ENCODE data around the gene ILDR2. TPM values are rescaled to one million over a fixed set of nuclear protein-coding genes. Genes with fewer than 3 reads are reported as not detected.

The ILDR2 gene
- total and polyA plus RNA-seq, 4 donors = 0.42 to 0.66 TPM; not detected in 2

DNA sequence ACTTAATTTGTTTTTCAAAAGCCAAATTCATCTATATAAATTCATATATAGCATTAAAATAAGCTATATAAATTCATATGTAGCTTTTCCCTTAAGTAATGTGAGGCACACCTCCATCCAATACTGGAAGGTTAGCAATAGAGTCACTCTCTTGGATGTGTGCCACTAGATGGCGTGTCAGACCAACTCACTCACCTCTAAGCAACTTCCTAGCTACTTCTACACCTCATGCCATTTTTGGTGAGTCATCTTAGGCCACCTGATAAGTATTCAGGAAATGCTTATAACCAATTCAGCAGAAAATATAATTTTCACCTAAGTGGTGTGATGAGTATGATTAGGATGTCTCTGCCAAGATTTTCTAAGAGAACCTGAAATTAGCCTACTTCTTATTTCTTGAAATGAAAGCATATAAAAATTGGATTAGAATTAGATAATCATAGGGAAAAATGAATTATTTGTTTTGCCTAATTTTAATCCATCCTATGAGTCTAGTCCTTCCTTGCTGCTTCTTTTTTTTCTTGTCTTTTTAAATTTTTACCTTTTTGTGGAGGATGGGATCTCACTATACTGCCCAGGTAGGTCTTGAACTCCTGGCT is 64.8 kb downstream of the ILDR2 start:
- DNase-seq = peak in 1 of 2 donors; percentile 62
- no peaks in the 10 kb centered on the region for H3K9me3 ChIP-seq (ENCODE audit: control insufficient read depth, low read length)
- H3K4me3 ChIP-seq (ENCODE audit: low read length in 2 of 2) = no peak overlapping the region
- ATAC-seq (ENCODE audit: low FRiP score) = peak; percentile 68
- no peaks in the 10 kb centered on the region for H3K36me3 ChIP-seq (ENCODE audit: control insufficient read depth in 1 of 2, insufficient read depth in 2 of 2, low read length in 1 of 2)
- H3K4me1 ChIP-seq (ENCODE audit: control insufficient read depth in 1 of 2, insufficient read depth in 2 of 2, low read length in 2 of 2) = no peaks in the 10 kb centered on the region
- no peaks in the 10 kb centered on the region for H3K27me3 ChIP-seq (ENCODE audit: control insufficient read depth in 1 of 2, insufficient read depth in 2 of 2, low read length in 1 of 2)
- WGBS, 2 donors = 0 to 4% methylated on average over 1 of the region's 1 CpG
- intact Hi-C loops (cut with DNase I) = loop anchor here in 1 of 2 donors (5.0 kb wide), 1 partner anchor 147 kb away; no protein-coding TSS in a partner anchor
- H3K27ac ChIP-seq (ENCODE audit: low read depth in 1 of 2, low read length in 2 of 2) = no peak overlapping the region

DNA sequence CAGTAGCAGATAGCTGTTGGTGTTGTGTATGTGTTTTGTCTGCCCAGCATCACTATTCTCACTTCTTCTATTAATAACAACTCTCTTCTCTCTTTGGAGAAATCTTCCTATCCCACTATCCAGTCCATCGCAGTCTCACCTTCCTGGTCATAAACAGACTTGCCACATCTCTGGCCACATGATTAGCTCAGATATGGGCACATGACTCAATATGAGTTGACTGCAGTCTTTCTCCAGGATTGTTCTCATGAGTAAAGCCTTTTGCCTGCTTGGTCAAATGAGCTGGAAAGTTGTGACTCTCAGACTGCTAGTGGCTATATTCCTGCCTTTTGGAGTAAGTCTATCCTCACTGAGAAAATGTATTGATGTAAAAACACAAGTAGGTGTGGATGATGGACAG is 66.4 kb downstream of the ILDR2 start:
- Histone ChIP-seq H3K9me3 (ENCODE audit: control insufficient read depth, low read length) (no peaks in the 10 kb centered on the region), H3K27me3 (ENCODE audit: control insufficient read depth in 1 of 2, insufficient read depth in 2 of 2, low read length in 1 of 2) (no peaks in the 10 kb centered on the region), H3K4me1 (ENCODE audit: control insufficient read depth in 1 of 2, insufficient read depth in 2 of 2, low read length in 2 of 2) (no peaks in the 10 kb centered on the region), H3K27ac (ENCODE audit: low read depth in 1 of 2, low read length in 2 of 2) (no peak overlapping the region), H3K36me3 (ENCODE audit: control insufficient read depth in 1 of 2, insufficient read depth in 2 of 2, low read length in 1 of 2) (no peaks in the 10 kb centered on the region), H3K4me3 (ENCODE audit: low read length in 2 of 2) (no peak overlapping the region)
- ATAC-seq (ENCODE audit: low FRiP score) = no peak
- DNase-seq = no peak
- WGBS, 2 donors = 93 to 96% methylated on average over 1 of the region's 1 CpG
- intact Hi-C loops (cut with DNase I) = loop anchor here (5.0 kb wide), 2 partner anchors 133 to 148 kb away; no protein-coding TSS in a partner anchor

DNA sequence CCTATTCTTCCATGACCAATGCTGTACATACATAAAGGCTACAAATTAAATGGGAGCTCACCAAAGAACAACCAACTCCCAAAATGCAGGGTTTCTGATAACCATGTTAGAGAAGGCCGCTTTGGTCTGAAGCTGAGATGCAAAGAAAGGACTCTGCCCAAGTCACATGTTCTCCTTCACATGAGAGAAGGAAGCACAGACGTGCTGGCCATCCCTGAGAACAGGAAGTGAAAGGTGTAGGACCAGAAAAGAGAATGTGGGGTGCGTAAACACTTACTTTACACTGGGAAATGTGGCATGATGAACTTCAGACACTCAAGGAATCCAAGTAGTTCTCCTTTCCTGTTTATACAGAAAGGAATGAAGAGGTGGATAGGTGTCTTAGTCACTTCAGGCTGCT is 67.6 kb downstream of the ILDR2 start:
- ATAC-seq (ENCODE audit: low FRiP score) (no peak), DNase-seq (no peak)
- Histone ChIP-seq H3K27me3 (ENCODE audit: control insufficient read depth in 1 of 2, insufficient read depth in 2 of 2, low read length in 1 of 2) (no peaks in the 10 kb centered on the region), H3K4me1 (ENCODE audit: control insufficient read depth in 1 of 2, insufficient read depth in 2 of 2, low read length in 2 of 2) (no peaks in the 10 kb centered on the region), H3K27ac (ENCODE audit: low read depth in 1 of 2, low read length in 2 of 2) (no peak overlapping the region), H3K36me3 (ENCODE audit: control insufficient read depth in 1 of 2, insufficient read depth in 2 of 2, low read length in 1 of 2) (no peaks in the 10 kb centered on the region), H3K4me3 (ENCODE audit: low read length in 2 of 2) (no peak overlapping the region), H3K9me3 (ENCODE audit: control insufficient read depth, low read length) (no peaks in the 10 kb centered on the region)
- intact Hi-C loops (cut with DNase I) = loop anchor here (5.0 kb wide), 2 partner anchors 135 to 150 kb away; no protein-coding TSS in a partner anchor
- 90 to 91% methylated on average over 3 of the region's 3 CpGs for WGBS, 2 donors

DNA sequence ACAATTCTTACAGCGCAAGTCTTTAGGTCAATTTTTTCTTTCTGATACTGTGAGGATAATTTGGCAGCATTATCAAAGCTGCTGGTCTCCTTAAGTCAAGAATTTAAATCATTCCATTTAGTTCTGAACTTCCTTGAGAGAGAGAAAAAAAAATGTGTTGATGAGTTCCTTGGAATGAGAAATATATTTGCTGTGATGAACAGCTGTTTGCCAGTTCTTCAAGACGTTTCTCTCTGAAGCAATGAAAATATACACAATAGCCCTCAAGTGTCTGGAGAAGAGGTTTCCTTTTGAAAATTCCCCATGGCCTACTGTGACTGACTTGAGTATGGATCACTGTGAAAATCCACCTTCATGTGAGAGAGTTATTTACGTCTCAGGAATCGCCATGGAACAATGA is 68.3 kb downstream of the ILDR2 start:
- no peaks in the 10 kb centered on the region for H3K36me3 ChIP-seq (ENCODE audit: control insufficient read depth in 1 of 2, insufficient read depth in 2 of 2, low read length in 1 of 2)
- intact Hi-C loops (cut with DNase I) = loop anchor here (5.0 kb wide), 2 partner anchors 135 to 150 kb away; no protein-coding TSS in a partner anchor
- DNase-seq (no peak), ATAC-seq (ENCODE audit: low FRiP score) (no peak)
- H3K27me3 ChIP-seq (ENCODE audit: control insufficient read depth in 1 of 2, insufficient read depth in 2 of 2, low read length in 1 of 2) = no peaks in the 10 kb centered on the region
- H3K9me3 ChIP-seq (ENCODE audit: control insufficient read depth, low read length) = no peaks in the 10 kb centered on the region
- no peaks in the 10 kb centered on the region for H3K4me1 ChIP-seq (ENCODE audit: control insufficient read depth in 1 of 2, insufficient read depth in 2 of 2, low read length in 2 of 2)
- H3K4me3 ChIP-seq (ENCODE audit: low read length in 2 of 2) = no peak overlapping the region
- H3K27ac ChIP-seq (ENCODE audit: low read depth in 1 of 2, low read length in 2 of 2) = no peak overlapping the region
- 80% methylated on average over 4 of the region's 4 CpGs for WGBS, 2 donors

DNA sequence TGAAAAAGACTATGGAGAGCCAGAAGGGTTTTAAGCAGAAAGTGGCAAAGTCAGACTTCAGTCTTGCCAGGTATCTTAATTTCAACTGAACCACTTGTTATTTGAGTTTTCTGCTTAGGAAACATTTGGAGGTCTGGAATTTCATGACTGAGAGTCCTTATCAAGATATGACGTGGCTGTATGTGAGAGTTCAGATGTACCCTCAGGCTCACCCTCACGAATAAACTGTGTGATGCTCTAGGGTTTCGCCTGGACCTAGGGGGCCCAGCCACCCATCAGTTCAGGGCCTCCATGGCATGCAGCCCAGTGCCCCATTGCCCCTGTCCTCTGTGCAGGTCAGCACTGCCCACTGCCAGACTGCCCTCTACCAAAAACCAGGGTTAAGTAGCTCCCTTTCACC is 68.7 kb downstream of the ILDR2 start:
- no peak overlapping the region for H3K27ac ChIP-seq (ENCODE audit: low read depth in 1 of 2, low read length in 2 of 2)
- H3K4me3 ChIP-seq (ENCODE audit: low read length in 2 of 2) = no peak overlapping the region
- no peaks in the 10 kb centered on the region for H3K36me3 ChIP-seq (ENCODE audit: control insufficient read depth in 1 of 2, insufficient read depth in 2 of 2, low read length in 1 of 2)
- WGBS, 2 donors = 65 to 74% methylated on average over 3 of the region's 3 CpGs
- H3K27me3 ChIP-seq (ENCODE audit: control insufficient read depth in 1 of 2, insufficient read depth in 2 of 2, low read length in 1 of 2) = no peaks in the 10 kb centered on the region
- intact Hi-C loops (cut with DNase I) = loop anchor here (5.0 kb wide), 2 partner anchors 136 to 151 kb away; no protein-coding TSS in a partner anchor
- no peak for DNase-seq
- no peaks in the 10 kb centered on the region for H3K4me1 ChIP-seq (ENCODE audit: control insufficient read depth in 1 of 2, insufficient read depth in 2 of 2, low read length in 2 of 2)
- no peak for ATAC-seq (ENCODE audit: low FRiP score)
- H3K9me3 ChIP-seq (ENCODE audit: control insufficient read depth, low read length) = no peaks in the 10 kb centered on the region

DNA sequence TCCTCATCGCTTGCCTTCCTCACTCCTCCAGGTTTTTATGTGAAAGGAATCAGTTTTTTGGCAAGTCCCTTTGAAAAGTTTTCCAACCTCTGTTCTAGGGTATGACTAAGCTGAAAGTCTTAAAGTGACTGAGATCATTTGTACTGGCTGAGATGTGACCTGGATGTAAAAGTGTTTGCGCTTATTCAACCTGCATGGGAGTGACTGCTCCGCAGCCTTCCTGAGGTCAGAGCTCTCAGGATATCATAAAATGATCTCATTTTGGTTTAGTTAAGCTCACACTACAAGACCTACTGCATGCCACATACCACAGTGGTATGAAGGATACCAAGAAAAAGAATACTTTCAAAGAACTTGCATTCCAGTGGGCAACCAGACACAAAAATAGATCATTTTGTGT is 69.4 kb downstream of the ILDR2 start:
- 4 to 11% methylated on average over 3 of the region's 3 CpGs for WGBS, 2 donors
- Histone ChIP-seq H3K27me3 (ENCODE audit: control insufficient read depth in 1 of 2, insufficient read depth in 2 of 2, low read length in 1 of 2) (no peaks in the 10 kb centered on the region), H3K4me3 (ENCODE audit: low read length in 2 of 2) (no peak overlapping the region), H3K9me3 (ENCODE audit: control insufficient read depth, low read length) (no peaks in the 10 kb centered on the region), H3K27ac (ENCODE audit: low read depth in 1 of 2, low read length in 2 of 2) (peak overlapping the region in 1 of 2 donors; percentile 73), H3K4me1 (ENCODE audit: control insufficient read depth in 1 of 2, insufficient read depth in 2 of 2, low read length in 2 of 2) (no peaks in the 10 kb centered on the region), H3K36me3 (ENCODE audit: control insufficient read depth in 1 of 2, insufficient read depth in 2 of 2, low read length in 1 of 2) (no peaks in the 10 kb centered on the region)
- intact Hi-C loops (cut with DNase I) = loop anchor here (5.0 kb wide), 2 partner anchors 136 to 151 kb away; no protein-coding TSS in a partner anchor
- DNase-seq (no peak), ATAC-seq (ENCODE audit: low FRiP score) (peak; percentile 60)

DNA sequence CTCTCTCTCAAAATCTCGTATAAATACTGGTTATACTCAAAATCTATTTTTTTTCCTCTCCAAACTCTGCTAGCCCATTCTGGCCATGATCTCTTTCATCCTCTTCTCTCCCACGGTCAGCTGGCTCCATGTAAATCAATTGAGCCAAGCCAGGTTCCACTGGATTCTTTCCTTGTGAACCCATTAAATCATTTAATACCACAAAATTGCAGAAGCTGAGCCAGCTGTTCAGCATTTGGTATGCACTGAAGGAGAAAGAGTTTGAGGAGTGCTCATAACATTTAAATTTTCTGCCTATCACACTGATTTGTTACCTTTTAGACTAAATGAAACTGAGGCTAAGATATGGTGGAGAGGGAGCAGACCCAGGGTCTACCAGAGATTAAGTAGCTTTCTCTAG is 70.2 kb downstream of the ILDR2 start:
- H3K36me3 ChIP-seq (ENCODE audit: control insufficient read depth in 1 of 2, insufficient read depth in 2 of 2, low read length in 1 of 2) = no peaks in the 10 kb centered on the region
- ATAC-seq (ENCODE audit: low FRiP score) = no peak
- H3K27ac ChIP-seq (ENCODE audit: low read depth in 1 of 2, low read length in 2 of 2) = peak overlapping the region in 1 of 2 donors; percentile 73
- no peaks in the 10 kb centered on the region for H3K4me1 ChIP-seq (ENCODE audit: control insufficient read depth in 1 of 2, insufficient read depth in 2 of 2, low read length in 2 of 2)
- no peak for DNase-seq
- H3K4me3 ChIP-seq (ENCODE audit: low read length in 2 of 2) = no peak overlapping the region
- no peaks in the 10 kb centered on the region for H3K27me3 ChIP-seq (ENCODE audit: control insufficient read depth in 1 of 2, insufficient read depth in 2 of 2, low read length in 1 of 2)
- intact Hi-C loops (cut with DNase I) = loop anchor here (5.0 kb wide), 2 partner anchors 137 to 152 kb away; no protein-coding TSS in a partner anchor
- 7 to 10% methylated on average over 2 of the region's 2 CpGs for WGBS, 2 donors
- H3K9me3 ChIP-seq (ENCODE audit: control insufficient read depth, low read length) = no peaks in the 10 kb centered on the region

DNA sequence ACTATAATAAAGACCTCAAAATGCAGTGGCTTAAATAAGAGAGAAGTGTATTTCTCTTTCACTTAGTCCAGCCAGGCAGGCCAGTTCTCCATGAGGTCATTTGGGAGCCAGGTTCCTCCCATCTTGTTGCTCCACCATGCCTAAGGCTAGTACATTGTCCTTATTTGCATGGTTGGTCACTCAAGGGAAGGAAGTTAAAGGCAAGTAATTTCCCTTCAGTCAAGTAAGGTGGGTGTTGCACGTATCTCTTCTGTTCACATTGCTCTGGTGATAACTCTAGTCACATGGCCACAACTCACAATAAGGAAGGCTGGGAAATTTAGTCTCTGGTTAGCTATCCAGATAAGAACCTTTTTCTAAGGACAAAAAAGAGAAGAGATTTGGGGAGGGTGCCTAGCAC is 72.1 kb downstream of the ILDR2 start:
- ATAC-seq (ENCODE audit: low FRiP score) (no peak), DNase-seq (no peak)
- intact Hi-C loops (cut with DNase I) = no loop called here
- no peaks in the 10 kb centered on the region for H3K9me3 ChIP-seq (ENCODE audit: control insufficient read depth, low read length)
- H3K36me3 ChIP-seq (ENCODE audit: control insufficient read depth in 1 of 2, insufficient read depth in 2 of 2, low read length in 1 of 2) = no peaks in the 10 kb centered on the region
- no peaks in the 10 kb centered on the region for H3K27me3 ChIP-seq (ENCODE audit: control insufficient read depth in 1 of 2, insufficient read depth in 2 of 2, low read length in 1 of 2)
- H3K27ac ChIP-seq (ENCODE audit: low read depth in 1 of 2, low read length in 2 of 2) = no peak overlapping the region
- 84 to 90% methylated on average over 1 of the region's 1 CpG for WGBS, 2 donors
- H3K4me3 ChIP-seq (ENCODE audit: low read length in 2 of 2) = no peak overlapping the region
- no peaks in the 10 kb centered on the region for H3K4me1 ChIP-seq (ENCODE audit: control insufficient read depth in 1 of 2, insufficient read depth in 2 of 2, low read length in 2 of 2)

DNA sequence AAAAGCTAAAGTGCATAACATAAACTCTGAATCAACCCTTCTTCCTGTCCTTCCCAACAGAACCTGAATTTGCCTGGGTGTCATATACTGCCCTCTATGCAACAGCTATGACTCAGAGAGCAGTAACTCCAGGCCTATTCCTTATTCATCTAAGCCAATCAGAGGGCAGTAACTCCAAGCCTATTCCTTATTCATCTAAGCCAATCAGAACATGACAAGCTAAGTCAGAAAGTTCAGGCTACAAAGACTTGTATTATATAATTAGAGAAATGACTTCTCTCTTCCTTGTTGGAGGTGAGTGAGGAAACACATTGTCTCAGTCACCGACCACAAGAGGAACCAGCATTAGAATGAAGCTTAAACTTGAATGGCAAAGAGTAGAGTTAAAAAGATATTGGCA is 73.1 kb downstream of the ILDR2 start:
- Histone ChIP-seq H3K36me3 (ENCODE audit: control insufficient read depth in 1 of 2, insufficient read depth in 2 of 2, low read length in 1 of 2) (no peaks in the 10 kb centered on the region), H3K27me3 (ENCODE audit: control insufficient read depth in 1 of 2, insufficient read depth in 2 of 2, low read length in 1 of 2) (no peaks in the 10 kb centered on the region), H3K4me3 (ENCODE audit: low read length in 2 of 2) (no peak overlapping the region), H3K9me3 (ENCODE audit: control insufficient read depth, low read length) (no peaks in the 10 kb centered on the region), H3K4me1 (ENCODE audit: control insufficient read depth in 1 of 2, insufficient read depth in 2 of 2, low read length in 2 of 2) (no peaks in the 10 kb centered on the region), H3K27ac (ENCODE audit: low read depth in 1 of 2, low read length in 2 of 2) (no peak overlapping the region)
- intact Hi-C loops (cut with DNase I) = no loop called here
- DNase-seq = no peak
- WGBS, 2 donors = 97 to 100% methylated on average over 1 of the region's 1 CpG
- ATAC-seq (ENCODE audit: low FRiP score) = no peak
